Gastrocnemius medialis (tissue), 4 donors: ENCODE results near the gene SLC46A2. TPM values are rescaled to one million over a fixed set of nuclear protein-coding genes. Genes with fewer than 3 reads are reported as not detected.

Experiments
- ATAC-seq, 2 donors: fragments of 150-250 bp; one replicate each; pipeline ENCODE4 v1.9.1; 2016
- DNase-seq, 2 donors: peaks; one replicate each; pipeline ENCODE4 v3.0.0-alpha.2; 2019
- H3K27ac ChIP-seq, 4 donors: fragments of 200-600 bp; sonication (generic); 1 replicate in 1 of 4; 2 replicates in 3 of 4; pipeline ENCODE4 v1.5.1; 2016 to 2018; ENCODE audit warnings: mild to moderate bottlenecking in 2 of 4, moderate library complexity in 1 of 4
- H3K27me3 ChIP-seq, 3 donors: fragments of 200-600 bp; sonication (generic) in 2 of 3; 1 replicate in 1 of 3; 2 replicates in 2 of 3; pipeline versions ENCODE4 v1.5.1 to v1.6.0; 2016 to 2019; ENCODE audit warnings: mild to moderate bottlenecking in 1 of 3, moderate library complexity in 1 of 3
- H3K36me3 ChIP-seq, 2 donors: fragments of 200-600 bp; sonication (generic) in 1 of 2; one replicate each; pipeline ENCODE4 v1.5.1; 2017 to 2018
- H3K4me1 ChIP-seq, 2 donors: fragments of 200-600 bp; sonication (generic) in 1 of 2; one replicate each; pipeline ENCODE4 v1.5.1; 2016 to 2017; ENCODE audit warnings: mild to moderate bottlenecking in 2 of 2
- H3K4me3 ChIP-seq, 4 donors: fragments of 200-600 bp; sonication (generic) in 3 of 4; 1 replicate in 1 of 4; 2 replicates in 3 of 4; pipeline ENCODE4 v1.5.1; 2016 to 2019; ENCODE audit warnings: mild to moderate bottlenecking in 2 of 4
- H3K9me3 ChIP-seq, 3 donors: fragments of 200-600 bp; sonication (generic) in 2 of 3; 1 replicate in 1 of 3; 2 replicates in 2 of 3; pipeline ENCODE4 v1.5.1; 2016 to 2019
- POLR2A ChIP-seq, 2 donors: fragments of 450-650 bp; IDR thresholded peaks; one replicate each; pipeline ENCODE4 v1.6.1; 2017; ENCODE audit warnings: antibody characterized with exemption in 2 of 2, mild to moderate bottlenecking in 2 of 2, moderate library complexity in 2 of 2
- in situ Hi-C, 4 donors: fragments of 200-750 bp; cut with MboI; loops; one replicate each; pipeline versions ENCODE4 v1.15.0 to v1.8.0; 2017; ENCODE audit warnings: low sequenced_read_pairs in 4 of 4
- intact Hi-C: fragments of 100-400 bp; cut with DNase I; formaldehyde crosslinking; loops from one replicate; pipeline ENCODE4 v1.15.1; 2023; ENCODE audit warnings: low total_unique reads
- total RNA-seq, 4 donors: library from RNA; depleted of rRNA; stranded (reverse); fragments of >200 nt; gene quantifications; one replicate each; pipeline versions ENCODE4 v1.1.0 to v1.2.3, GENCODE V29; 2016
- TF ChIP-seq, protein P1 (sequence below), 5 experiments: fragments of 450-650 bp in 3 of 5; fragments of 200-600 bp in 2 of 5; sonication (generic) in 2 of 5; IDR thresholded peaks in 4 of 5; conservative IDR thresholded peaks in 1 of 5; 1 replicate in 4 of 5; 2 replicates in 1 of 5; pipeline ENCODE4 v1.5.1; 2016 to 2019; ENCODE audit warnings: antibody characterized with exemption in 5 of 5, mild to moderate bottlenecking in 3 of 5, moderate library complexity in 3 of 5

Gene SLC46A2
- total RNA-seq, 4 donors from 2014 or later: 0.13 TPM; not detected in 3

DNA sequence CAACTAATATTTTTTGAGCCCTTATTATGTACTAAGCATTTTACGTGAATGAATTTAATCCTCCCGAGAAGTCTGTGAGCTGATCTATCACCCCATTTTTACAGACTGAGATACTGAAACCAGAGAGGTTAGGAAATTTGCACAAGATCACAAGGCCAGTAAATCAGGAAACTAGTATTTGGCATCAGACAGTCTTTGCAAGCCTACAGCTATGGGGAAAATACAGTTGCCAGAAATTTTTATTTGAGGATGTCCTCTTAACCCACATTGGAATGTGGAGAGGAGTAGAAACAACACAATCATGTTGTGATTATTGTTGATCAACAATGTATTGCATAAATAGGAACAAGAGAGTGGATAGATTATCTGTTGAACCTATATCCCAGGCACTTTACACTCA is 2.3 kb upstream of the SLC46A2 start:
- ATAC-seq (no peak), DNase-seq (no peak)
- in situ Hi-C loops: no loop called here
- no peaks in the 10 kb centered on the region for H3K27me3 ChIP-seq
- TF ChIP-seq, protein P1, sequence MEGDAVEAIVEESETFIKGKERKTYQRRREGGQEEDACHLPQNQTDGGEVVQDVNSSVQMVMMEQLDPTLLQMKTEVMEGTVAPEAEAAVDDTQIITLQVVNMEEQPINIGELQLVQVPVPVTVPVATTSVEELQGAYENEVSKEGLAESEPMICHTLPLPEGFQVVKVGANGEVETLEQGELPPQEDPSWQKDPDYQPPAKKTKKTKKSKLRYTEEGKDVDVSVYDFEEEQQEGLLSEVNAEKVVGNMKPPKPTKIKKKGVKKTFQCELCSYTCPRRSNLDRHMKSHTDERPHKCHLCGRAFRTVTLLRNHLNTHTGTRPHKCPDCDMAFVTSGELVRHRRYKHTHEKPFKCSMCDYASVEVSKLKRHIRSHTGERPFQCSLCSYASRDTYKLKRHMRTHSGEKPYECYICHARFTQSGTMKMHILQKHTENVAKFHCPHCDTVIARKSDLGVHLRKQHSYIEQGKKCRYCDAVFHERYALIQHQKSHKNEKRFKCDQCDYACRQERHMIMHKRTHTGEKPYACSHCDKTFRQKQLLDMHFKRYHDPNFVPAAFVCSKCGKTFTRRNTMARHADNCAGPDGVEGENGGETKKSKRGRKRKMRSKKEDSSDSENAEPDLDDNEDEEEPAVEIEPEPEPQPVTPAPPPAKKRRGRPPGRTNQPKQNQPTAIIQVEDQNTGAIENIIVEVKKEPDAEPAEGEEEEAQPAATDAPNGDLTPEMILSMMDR (IDR thresholded peaks at IDR 0.05 in 4 of 5, conservative IDR thresholded peaks at IDR 0.05 in 1 of 5): no peak
- no peak for TF ChIP-seq POLR2A (IDR thresholded peaks at IDR 0.05)
- intact Hi-C loops: no loop called here
- H3K4me1 ChIP-seq: no peaks in the 10 kb centered on the region
- no peak overlapping the region for H3K4me3 ChIP-seq
- no peaks in the 10 kb centered on the region for H3K36me3 ChIP-seq
- no peaks in the 10 kb centered on the region for H3K9me3 ChIP-seq
- H3K27ac ChIP-seq: no peak overlapping the region

DNA sequence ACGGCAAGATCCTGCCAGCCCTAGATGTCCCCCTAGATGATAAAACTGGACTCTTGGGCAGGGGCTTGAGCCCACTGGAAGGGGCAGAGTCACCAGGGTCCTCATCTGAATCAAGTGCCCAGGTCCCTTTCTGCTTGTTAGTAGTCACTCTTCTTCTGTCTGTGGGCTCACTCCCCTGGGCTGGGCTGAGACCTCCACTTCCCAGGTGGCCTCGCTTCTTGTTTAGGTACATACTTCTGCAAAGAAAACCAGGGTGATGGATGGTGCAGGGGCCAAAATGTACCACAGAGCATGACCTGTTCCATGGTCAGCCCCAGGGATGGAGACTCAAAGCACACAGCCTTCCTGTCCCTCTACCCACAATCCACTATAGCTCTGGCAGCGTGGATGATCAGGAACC is 845 bp upstream of the SLC46A2 start:
- no peak overlapping the region for H3K4me3 ChIP-seq
- intact Hi-C loops: no loop called here
- in situ Hi-C loops: no loop called here
- DNase-seq (no peak), ATAC-seq (no peak)
- no peaks in the 10 kb centered on the region for H3K36me3 ChIP-seq
- no peaks in the 10 kb centered on the region for H3K9me3 ChIP-seq
- no peak for TF ChIP-seq POLR2A (IDR thresholded peaks at IDR 0.05)
- TF ChIP-seq, protein P1 (IDR thresholded peaks at IDR 0.05 in 4 of 5, conservative IDR thresholded peaks at IDR 0.05 in 1 of 5): no peak
- no peaks in the 10 kb centered on the region for H3K27me3 ChIP-seq
- H3K4me1 ChIP-seq: no peaks in the 10 kb centered on the region
- no peak overlapping the region for H3K27ac ChIP-seq

DNA sequence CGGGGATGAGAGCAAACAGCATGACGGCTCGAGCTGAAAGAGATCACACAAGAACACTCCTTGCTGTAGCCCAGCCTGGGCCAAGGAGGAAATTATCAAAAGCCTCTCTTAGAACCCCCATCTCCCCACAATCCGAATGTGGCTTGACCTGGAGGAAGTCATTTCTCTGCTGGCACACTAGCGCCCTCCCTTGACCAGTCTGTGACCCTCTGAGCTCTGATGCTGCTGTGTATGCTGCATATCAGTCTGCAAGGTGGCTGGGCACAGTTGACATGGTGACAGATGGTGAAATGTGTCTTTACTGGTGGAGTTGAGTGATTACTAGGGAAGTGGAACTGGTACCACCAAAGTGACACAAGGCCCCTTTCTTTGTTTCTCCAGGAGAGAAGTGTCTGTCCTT is 3.3 kb downstream of the SLC46A2 start:
- Histone ChIP-seq H3K27me3 (no peaks in the 10 kb centered on the region), H3K27ac (no peak overlapping the region), H3K36me3 (no peaks in the 10 kb centered on the region), H3K9me3 (no peaks in the 10 kb centered on the region), H3K4me3 (no peak overlapping the region), H3K4me1 (no peaks in the 10 kb centered on the region)
- DNase-seq (no peak), ATAC-seq (no peak)
- intact Hi-C loops: no loop called here
- no peak for TF ChIP-seq POLR2A (IDR thresholded peaks at IDR 0.05)
- TF ChIP-seq, protein P1 (IDR thresholded peaks at IDR 0.05 in 4 of 5, conservative IDR thresholded peaks at IDR 0.05 in 1 of 5): no peak
- in situ Hi-C loops: no loop called here

DNA sequence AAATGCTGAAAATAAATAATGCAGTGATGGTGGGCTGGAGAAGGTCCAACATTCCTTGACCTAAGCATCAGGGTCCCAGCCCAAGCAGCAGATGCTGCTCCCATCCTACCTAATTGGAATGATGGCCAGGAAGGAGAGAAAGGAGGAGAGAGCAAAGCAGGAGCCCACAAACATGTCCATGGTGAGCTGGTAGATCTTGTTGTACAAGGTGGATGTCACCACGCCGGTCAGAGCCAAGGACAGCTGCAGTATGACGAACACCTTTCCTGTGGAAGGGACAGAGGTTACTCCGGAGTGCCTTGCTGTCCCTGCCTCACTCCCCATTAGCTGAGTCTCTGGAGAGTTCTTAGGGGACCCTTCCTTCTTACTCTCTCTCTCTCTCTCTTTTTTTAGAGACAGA is 4.3 kb downstream of the SLC46A2 start:
- in situ Hi-C loops: no loop called here
- DNase-seq (no peak), ATAC-seq (no peak)
- H3K4me1 ChIP-seq: no peaks in the 10 kb centered on the region
- H3K27ac ChIP-seq: no peak overlapping the region
- no peaks in the 10 kb centered on the region for H3K27me3 ChIP-seq
- no peaks in the 10 kb centered on the region for H3K9me3 ChIP-seq
- intact Hi-C loops: no loop called here
- TF ChIP-seq, protein P1 (IDR thresholded peaks at IDR 0.05 in 4 of 5, conservative IDR thresholded peaks at IDR 0.05 in 1 of 5): no peak
- TF ChIP-seq POLR2A (IDR thresholded peaks at IDR 0.05): no peak
- H3K36me3 ChIP-seq: no peaks in the 10 kb centered on the region
- H3K4me3 ChIP-seq: no peak overlapping the region

DNA sequence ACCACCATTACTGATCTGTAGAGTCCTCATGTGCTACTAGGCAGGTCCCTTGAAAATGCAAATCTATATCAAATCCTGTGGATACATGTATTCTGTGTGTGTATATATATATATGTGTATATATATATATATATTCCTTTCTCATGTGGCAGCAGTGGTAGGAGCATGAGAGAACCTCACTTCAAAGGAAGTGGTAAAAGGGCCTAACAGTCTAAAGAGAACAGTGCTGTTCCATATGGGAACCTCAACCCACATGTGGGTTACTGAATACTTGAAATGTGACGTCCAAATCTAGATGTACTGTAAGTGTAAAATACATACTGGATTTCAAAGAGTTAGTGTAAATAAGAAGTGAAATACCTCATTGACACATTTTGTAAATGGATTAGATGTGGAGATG is 5.4 kb downstream of the SLC46A2 start:
- intact Hi-C loops (no loop called here), in situ Hi-C loops (no loop called here)
- no peaks in the 10 kb centered on the region for H3K27me3 ChIP-seq
- ATAC-seq: no peak
- no peaks in the 10 kb centered on the region for H3K4me1 ChIP-seq
- no peak for DNase-seq
- no peaks in the 10 kb centered on the region for H3K9me3 ChIP-seq
- no peak overlapping the region for H3K4me3 ChIP-seq
- TF ChIP-seq POLR2A (IDR thresholded peaks at IDR 0.05): no peak
- TF ChIP-seq, protein P1 (IDR thresholded peaks at IDR 0.05 in 4 of 5, conservative IDR thresholded peaks at IDR 0.05 in 1 of 5): no peak
- H3K36me3 ChIP-seq: peaks cover 0 to 4% of the 10 kb centered on the region in 2 donors
- H3K27ac ChIP-seq: no peak overlapping the region
